HUES6 (cell line): ENCODE data around the gene TNS4.

Experiments used
- H3K27ac ChIP-seq: 2 replicates; pipeline ENCODE4 v1.7.0; 2013; ENCODE audit warnings: low read depth, mild to moderate bottlenecking, low read length, inconsistent platforms
- H3K27me3 ChIP-seq: 2 replicates; pipeline ENCODE4 v1.6.1; 2013; ENCODE audit warnings: low read length; ENCODE audit not compliant: control insufficient read depth, insufficient read depth
- H3K36me3 ChIP-seq: 2 replicates; pipeline ENCODE4 v1.6.1; 2013; ENCODE audit warnings: low read length; ENCODE audit not compliant: control insufficient read depth, insufficient read depth
- H3K4me1 ChIP-seq: 2 replicates; pipeline ENCODE4 v1.6.1; 2013; ENCODE audit warnings: low read length; ENCODE audit not compliant: control insufficient read depth, insufficient read depth
- H3K4me3 ChIP-seq: 2 replicates; pipeline ENCODE4 v1.5.1; 2013; ENCODE audit warnings: low read depth, low read length
- H3K9ac ChIP-seq: one replicate; pipeline ENCODE4 v1.6.1; 2013; ENCODE audit warnings: mild to moderate bottlenecking, low read length
- H3K9me3 ChIP-seq: 2 replicates; pipeline ENCODE4 v1.6.1; 2013; ENCODE audit warnings: low read depth, low read length; ENCODE audit not compliant: control insufficient read depth, insufficient read depth

TNS4 gene

DNA sequence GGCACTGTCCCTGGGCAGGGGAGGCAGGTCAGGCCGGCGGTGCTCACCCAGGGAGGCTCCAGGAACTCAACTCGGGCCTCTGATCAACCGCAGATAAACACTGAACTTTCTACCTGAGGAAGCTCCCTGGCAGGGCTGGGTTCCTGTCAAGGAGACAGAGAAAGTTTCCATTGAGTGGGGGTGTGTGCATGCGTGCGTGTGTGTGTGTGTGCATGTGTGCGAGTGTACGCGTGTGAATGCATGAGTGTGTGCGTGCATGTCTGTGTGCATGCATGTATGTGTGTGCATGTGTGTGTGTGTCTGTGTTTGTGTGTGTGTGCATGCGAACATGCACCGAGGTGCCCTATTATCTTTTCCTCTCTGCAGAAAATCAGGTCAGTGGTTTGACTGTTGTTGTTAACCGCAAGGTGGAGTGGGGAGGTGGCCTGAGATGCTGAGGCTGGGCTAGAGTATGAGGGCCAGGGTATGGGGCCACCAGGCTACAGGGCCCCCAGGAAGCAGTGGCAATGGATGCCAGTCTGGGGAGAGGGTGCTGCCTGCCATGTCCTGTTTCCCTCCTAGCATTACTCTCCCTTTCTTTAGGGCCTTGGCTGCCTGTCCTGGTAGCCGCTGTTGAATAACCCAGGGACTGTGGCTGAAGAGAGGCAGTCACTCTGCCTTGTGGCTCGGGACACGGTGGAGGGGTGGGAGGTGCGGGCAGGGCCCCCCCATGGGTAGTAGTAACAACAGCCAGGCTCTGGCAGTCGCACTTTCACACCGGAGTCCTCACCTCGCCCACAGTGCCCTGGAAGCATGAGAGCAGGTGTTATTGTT, 39.8 kb upstream of the TNS4 start:
- peaks cover 5% of the 10 kb centered on the region; the same call in 1 of the 2 replicates for H3K27me3 ChIP-seq
- H3K4me1 ChIP-seq = peaks cover 22% of the 10 kb centered on the region; the same call in 1 of the 2 replicates
- H3K4me3 ChIP-seq = no peak overlapping the region
- H3K9me3 ChIP-seq = no peaks in the 10 kb centered on the region
- H3K9ac ChIP-seq = no peak overlapping the region
- no peak overlapping the region for H3K27ac ChIP-seq
- no peaks in the 10 kb centered on the region for H3K36me3 ChIP-seq

DNA sequence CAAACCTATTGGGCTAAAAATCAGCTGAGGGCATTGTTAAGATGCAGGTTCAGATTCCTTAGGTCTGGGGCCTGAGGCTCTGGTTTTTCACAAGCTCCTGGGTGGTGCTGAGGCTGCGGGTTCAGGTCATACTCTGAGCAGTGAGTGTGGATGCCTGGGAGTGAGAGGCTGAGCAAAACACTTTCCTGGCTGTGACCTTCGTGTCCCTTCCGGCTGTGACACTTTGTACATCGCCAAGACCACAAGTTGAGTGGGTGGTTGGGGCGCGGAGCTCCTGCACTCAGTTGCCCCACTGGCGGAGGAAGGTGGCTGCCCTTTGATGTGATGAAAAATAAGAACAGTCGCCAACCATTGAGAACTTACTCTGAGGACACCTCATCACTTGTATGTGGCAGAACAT, 39.0 kb upstream of the TNS4 start:
- Histone ChIP-seq H3K9me3 (no peaks in the 10 kb centered on the region), H3K27me3 (peaks cover 5% of the 10 kb centered on the region; the same call in 1 of the 2 replicates), H3K27ac (no peak overlapping the region), H3K36me3 (no peaks in the 10 kb centered on the region), H3K4me3 (no peak overlapping the region), H3K4me1 (peaks cover 24% of the 10 kb centered on the region; the same call in 1 of the 2 replicates), H3K9ac (no peak overlapping the region)

DNA sequence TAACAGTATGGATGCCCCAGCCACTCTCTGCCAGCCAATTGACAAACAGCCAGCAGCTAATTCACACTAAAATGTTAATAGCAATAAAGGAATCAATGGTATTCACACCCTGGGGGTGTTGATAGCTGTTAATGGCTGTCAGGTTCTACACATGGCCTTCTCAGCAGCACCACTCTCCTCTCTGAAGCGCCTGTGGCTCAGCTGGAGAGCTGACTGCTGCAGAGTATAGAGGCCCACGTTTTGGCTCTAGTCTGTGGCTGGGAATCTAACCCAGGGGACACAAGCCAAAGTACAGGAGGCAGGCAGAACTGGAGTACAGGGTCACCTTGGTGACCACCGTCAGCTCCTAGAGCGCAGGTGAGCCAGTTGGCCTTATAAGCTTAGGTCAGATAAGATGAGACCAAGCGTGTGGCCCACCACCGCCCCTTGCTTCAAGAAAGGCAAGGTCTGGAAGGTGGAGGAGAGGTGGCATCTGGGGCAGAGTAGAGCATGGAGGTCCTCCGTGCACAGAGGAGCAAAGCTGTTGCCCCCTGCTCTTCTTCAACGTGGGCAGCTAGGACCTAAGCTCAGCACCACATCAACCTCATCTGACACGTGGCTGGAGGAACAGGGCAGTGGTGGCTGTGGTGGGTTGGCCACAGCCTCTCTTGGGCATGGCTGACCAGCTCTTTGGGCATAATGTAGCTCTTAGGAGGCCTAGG, 38.4 kb upstream of the TNS4 start:
- no peak overlapping the region for H3K4me3 ChIP-seq
- no peak overlapping the region for H3K27ac ChIP-seq
- peaks cover 5% of the 10 kb centered on the region; the same call in 1 of the 2 replicates for H3K27me3 ChIP-seq
- H3K4me1 ChIP-seq = peaks cover 24% of the 10 kb centered on the region; the same call in 1 of the 2 replicates
- no peaks in the 10 kb centered on the region for H3K9me3 ChIP-seq
- H3K36me3 ChIP-seq = no peaks in the 10 kb centered on the region
- no peak overlapping the region for H3K9ac ChIP-seq

DNA sequence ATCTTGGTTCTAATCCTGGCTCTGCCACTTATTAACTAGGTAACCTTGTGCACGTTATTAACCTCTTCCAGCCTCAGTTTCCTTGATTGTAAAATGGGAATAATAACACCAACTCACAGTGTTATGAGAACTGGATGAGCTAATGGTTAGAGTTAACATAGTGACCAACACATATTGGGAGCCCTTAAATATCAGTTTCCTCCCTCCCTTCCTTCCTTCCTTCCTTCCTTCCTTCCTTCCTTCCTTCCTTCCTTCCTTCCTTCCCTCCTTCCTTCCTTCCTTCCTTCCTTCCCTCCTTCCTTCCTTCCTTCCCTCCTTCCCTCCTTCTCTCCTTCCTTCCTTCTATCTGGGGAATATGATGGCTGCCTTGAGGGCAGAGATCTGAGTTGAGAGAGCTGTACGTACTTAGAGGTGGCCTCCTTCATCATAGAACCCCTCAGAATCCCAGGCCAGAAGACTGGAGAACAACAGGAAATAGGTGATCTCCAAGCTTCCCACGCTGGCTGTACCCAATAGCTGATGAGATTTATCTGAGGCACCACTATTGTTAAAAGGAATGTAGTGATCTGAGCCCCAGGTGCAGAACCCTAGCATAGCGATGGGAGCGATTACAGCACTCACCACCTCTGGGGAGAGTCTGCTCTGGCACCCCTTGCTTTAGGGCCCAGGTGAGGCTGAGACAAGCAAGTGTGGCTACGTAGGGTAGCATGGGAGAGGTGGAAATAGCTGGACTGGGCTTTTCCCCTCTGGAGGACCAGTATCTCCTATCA, 37.7 kb upstream of the TNS4 start:
- peaks cover 5% of the 10 kb centered on the region; the same call in 1 of the 2 replicates for H3K27me3 ChIP-seq
- no peak overlapping the region for H3K9ac ChIP-seq
- H3K4me3 ChIP-seq = no peak overlapping the region
- H3K36me3 ChIP-seq = no peaks in the 10 kb centered on the region
- no peaks in the 10 kb centered on the region for H3K9me3 ChIP-seq
- no peak overlapping the region for H3K27ac ChIP-seq
- peaks cover 30% of the 10 kb centered on the region; the same call in 1 of the 2 replicates for H3K4me1 ChIP-seq

DNA sequence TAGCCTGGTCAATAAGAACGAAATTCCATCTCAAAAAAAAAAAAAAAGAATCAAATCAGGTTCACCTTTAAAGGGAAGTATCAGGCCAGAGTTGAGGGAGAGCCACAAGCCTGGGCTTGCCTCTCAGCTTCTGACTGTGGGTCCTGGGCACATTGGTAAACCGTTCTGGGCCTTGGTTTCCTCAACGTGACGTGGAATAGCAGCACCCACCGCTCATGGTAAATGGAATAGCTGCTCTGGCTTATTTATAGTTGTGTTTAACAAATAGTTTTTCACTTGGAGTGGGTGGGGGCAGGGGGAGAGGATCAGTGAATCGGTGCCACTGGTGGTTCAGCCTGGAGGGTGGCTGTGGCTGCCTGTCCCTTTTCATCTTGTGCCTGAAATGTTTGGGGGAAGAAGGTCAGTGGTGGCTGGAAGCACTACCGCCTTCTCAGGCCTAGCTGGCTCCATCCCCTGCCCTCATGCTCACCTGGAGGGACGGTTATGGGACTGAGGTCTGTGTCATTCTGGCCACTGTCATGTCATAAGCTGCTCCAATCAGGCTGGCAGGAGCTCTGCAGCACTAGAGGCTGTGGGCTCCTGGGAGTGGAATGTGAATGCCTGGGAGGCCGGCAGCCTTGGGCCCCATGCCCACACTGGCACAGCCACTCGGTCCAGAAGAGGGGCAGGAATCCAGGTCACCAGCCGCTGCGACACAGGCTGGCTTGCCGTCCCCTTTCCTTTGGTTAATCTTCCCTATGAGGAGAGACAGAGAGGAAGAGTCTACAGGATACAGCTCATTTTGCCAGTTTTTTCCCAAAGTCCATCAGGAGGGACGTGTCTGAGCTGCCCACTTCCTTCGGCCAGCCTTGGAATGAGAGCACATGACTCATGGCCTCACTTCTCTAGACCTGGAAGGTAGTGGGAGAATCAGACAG, 36.9 kb upstream of the TNS4 start:
- Histone ChIP-seq H3K9ac (no peak overlapping the region), H3K36me3 (no peaks in the 10 kb centered on the region), H3K27ac (no peak overlapping the region), H3K4me3 (no peak overlapping the region), H3K9me3 (no peaks in the 10 kb centered on the region), H3K4me1 (peaks cover 34% of the 10 kb centered on the region; the same call in 1 of the 2 replicates), H3K27me3 (peaks cover 5% of the 10 kb centered on the region; the same call in 1 of the 2 replicates)

DNA sequence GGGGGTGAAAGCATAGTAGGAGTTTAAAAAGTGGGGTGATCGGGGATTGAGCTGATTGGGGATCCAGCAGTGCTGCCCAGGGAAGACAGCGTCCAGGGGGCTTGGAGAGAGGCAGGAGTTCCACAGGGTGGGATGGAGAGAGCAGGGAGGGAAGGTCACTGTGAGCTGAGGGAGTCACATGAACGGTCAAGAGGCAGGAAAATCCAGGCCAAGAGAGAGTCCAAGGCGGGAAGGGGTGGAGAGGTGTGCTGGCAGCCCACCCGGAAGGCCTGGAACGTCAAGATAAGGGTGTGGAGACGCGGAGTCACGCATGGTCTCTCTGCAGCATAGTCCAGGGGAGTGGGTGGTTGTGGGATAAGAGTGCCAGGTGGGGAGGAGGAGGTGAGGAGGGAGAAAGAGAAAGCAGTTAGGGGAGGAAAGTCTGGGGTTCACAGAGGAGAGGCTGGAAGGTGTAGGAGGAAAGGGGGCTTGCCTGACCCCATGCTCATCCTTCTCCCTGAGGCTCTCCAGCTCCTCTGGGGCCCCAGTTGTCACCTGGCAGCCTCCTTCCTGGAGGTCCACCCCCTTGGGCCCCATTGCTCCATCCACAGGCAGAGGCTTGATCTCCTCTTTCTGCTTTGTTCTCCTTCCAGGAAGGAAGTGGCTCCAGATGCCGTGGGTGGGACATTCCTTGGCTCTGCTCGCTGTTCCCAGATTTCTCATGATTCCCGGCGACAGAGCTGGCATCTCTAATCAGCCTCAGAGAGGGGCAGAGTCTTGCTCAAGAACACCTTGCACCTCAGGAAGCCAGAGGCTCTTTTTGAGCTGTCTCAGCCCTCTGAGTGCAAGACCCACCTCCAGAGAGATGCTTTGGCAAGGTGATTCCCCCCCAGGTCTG, 35.1 kb upstream of the TNS4 start:
- Histone ChIP-seq H3K9me3 (no peaks in the 10 kb centered on the region), H3K36me3 (no peaks in the 10 kb centered on the region), H3K27me3 (peaks cover 5% of the 10 kb centered on the region; the same call in 1 of the 2 replicates), H3K4me3 (no peak overlapping the region), H3K4me1 (peaks cover 26% of the 10 kb centered on the region; the same call in 1 of the 2 replicates), H3K27ac (no peak overlapping the region), H3K9ac (no peak overlapping the region)

DNA sequence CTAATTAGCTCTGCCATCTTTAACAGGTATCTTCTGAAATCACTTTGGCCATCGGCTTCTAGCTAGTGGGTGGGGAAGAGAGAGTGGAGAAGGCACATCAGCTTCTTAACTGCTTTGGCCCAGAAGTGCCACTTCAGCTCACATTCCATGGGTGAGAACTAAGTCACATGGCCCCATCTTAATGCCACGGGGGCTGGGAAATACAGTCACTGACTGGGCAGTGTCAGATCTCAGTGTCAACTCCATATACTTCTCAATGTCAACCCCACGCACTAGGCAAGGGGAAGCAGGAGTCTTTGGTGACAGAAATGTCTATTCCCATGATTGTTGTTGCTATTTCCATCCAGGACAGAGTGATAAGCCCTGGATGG, 34.5 kb upstream of the TNS4 start:
- peaks cover 5% of the 10 kb centered on the region; the same call in 1 of the 2 replicates for H3K27me3 ChIP-seq
- no peaks in the 10 kb centered on the region for H3K36me3 ChIP-seq
- H3K4me1 ChIP-seq = peaks cover 27% of the 10 kb centered on the region; the same call in 1 of the 2 replicates
- H3K9ac ChIP-seq = no peak overlapping the region
- no peaks in the 10 kb centered on the region for H3K9me3 ChIP-seq
- no peak overlapping the region for H3K27ac ChIP-seq
- no peak overlapping the region for H3K4me3 ChIP-seq

DNA sequence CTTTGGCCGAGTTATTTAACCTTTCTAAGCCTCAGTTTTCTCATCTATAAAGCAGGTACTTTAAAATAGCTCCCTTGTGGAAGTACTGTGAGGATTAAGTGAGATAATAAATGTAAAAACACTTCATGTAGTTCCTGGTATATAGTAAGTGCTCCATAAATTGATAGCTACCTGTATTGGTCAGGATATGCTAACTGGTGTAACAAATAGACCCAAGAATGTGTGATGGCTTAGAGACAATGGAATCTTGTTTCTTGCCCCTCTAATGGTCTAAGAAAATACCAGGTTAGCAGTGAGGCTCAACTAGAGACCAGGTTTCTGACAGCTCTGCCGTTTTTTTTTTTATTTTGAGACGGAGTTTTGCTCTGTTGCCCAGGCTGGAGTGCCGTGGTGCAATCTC, 34.0 kb upstream of the TNS4 start:
- no peaks in the 10 kb centered on the region for H3K36me3 ChIP-seq
- no peak overlapping the region for H3K9ac ChIP-seq
- H3K9me3 ChIP-seq = no peaks in the 10 kb centered on the region
- no peak overlapping the region for H3K4me3 ChIP-seq
- peaks cover 32% of the 10 kb centered on the region; the same call in 1 of the 2 replicates for H3K4me1 ChIP-seq
- peaks cover 5% of the 10 kb centered on the region; the same call in 1 of the 2 replicates for H3K27me3 ChIP-seq
- H3K27ac ChIP-seq = no peak overlapping the region

DNA sequence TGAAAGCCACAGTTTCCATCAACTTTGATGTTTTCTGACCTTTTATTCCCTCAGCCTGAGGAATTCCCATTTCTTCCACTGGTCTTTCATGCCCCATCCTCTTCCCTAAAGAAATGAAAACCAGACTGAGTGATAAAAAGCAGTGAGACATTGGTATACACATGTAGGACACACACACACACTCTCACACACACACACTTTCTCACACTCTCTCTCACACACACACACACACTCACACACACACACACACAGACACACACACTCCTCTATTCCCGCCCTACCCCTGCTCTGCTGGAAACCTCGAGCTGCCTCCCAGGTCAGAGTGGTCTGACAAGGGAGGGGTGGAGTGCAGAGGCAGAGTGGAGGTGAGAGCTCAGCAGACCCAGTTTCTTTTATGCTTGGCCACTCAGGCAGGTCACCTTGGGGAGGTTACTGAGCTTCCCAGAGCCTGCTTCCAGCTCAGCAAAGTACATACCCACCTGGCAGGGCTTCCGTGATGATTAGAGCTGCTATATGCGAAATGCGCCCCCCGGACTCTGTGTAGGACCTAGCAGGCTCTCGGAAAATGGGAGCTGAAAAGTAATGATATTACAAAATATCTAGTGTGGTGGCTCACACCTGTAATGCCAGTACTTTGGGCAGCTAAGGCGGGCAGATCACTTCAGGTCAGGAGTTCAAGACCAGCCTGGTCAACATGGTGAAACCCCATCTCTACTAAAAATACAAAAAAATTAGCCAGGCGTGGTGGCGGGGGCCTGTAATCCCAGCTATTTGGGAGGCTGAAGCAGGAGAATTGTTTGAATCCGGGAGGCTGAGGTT, 33.2 kb upstream of the TNS4 start:
- H3K4me3 ChIP-seq = no peak overlapping the region
- peaks cover 29% of the 10 kb centered on the region; the same call in 1 of the 2 replicates for H3K4me1 ChIP-seq
- H3K9me3 ChIP-seq = no peaks in the 10 kb centered on the region
- no peaks in the 10 kb centered on the region for H3K36me3 ChIP-seq
- H3K27ac ChIP-seq = no peak overlapping the region
- peaks cover 5% of the 10 kb centered on the region; the same call in 1 of the 2 replicates for H3K27me3 ChIP-seq
- no peak overlapping the region for H3K9ac ChIP-seq
